Mammary epithelial cell (primary cell): ENCODE measurements around the gene PRKCA.

Source experiments
- CTCF ChIP-seq, 2 donors: IDR thresholded peaks in 1 of 2; conservative IDR thresholded peaks in 1 of 2; 2 replicates each; pipeline ENCODE4 v1.5.1; 2011 to 2012; ENCODE audit warnings: inconsistent platforms in 2 of 2, low read length in 2 of 2, mild to moderate bottlenecking in 2 of 2, control low read depth in 1 of 2, low read depth in 1 of 2; ENCODE audit not compliant: insufficient read depth in 1 of 2; ENCODE audit errors: extremely low read depth in 1 of 2
- EZH2 ChIP-seq: IDR thresholded peaks from 2 replicates; pipeline ENCODE4 v1.6.1; 2012; ENCODE audit warnings: low read length, inconsistent platforms, borderline replicate concordance

- TF ChIP-seq EZH2 (no peak), CTCF (conservative IDR thresholded peaks at IDR 0.05 in 1 of 2, IDR thresholded peaks at IDR 0.05 in 1 of 2; ENCODE audit: extremely low read depth in 1 of 2, insufficient read depth in 1 of 2, low read depth in 1 of 2, low read length in 2 of 2) (no peak)
These were observed 163.3 kb downstream of the PRKCA start for GRCh38 chr17:66465701-66466100.
